HCT116 (cell line): ENCODE data around the gene EHF.

Experiments
- CBX3 ChIP-seq: IDR thresholded peaks from 2 replicates; pipeline ENCODE4 v1.6.1; 2012; ENCODE audit warnings: low read depth
- ELF1 ChIP-seq: IDR thresholded peaks from 2 replicates; pipeline ENCODE4 v1.6.1; 2012; ENCODE audit warnings: low read depth, borderline replicate concordance
- EZH2phosphoT487 ChIP-seq: fragments of 200-600 bp; IDR thresholded peaks from 2 replicates; pipeline ENCODE4 v1.6.1; 2018; ENCODE audit warnings: antibody characterized with exemption, borderline replicate concordance
- JUND ChIP-seq: IDR thresholded peaks from 2 replicates; pipeline ENCODE4 v1.6.1; 2012
- POLR2A ChIP-seq: IDR thresholded peaks from 2 replicates; pipeline ENCODE4 v1.7.0; 2011; ENCODE audit warnings: borderline replicate concordance; ENCODE audit not compliant: insufficient read depth, insufficient read length; ENCODE audit errors: extremely low read depth
- POLR2AphosphoS5 ChIP-seq: IDR thresholded peaks from 2 replicates; pipeline ENCODE4 v1.6.1; 2011; ENCODE audit warnings: mild to moderate bottlenecking, low read depth, low read length, moderate library complexity
- YY1 ChIP-seq: IDR thresholded peaks from 2 replicates; pipeline ENCODE4 v1.6.1; 2011; ENCODE audit warnings: low read length, low read depth, moderate library complexity, mild to moderate bottlenecking; ENCODE audit not compliant: insufficient replicate concordance; ENCODE audit errors: extremely low read depth
- TF ChIP-seq, protein P1 (sequence below), 3 experiments: fragments of 200-600 bp in 1 of 3; sonication (generic) in 1 of 3; IDR thresholded peaks in 2 of 3; conservative IDR thresholded peaks in 1 of 3; 2 replicates each; pipeline ENCODE4 v1.5.1; 2012 to 2017; ENCODE audit warnings: low read depth in 2 of 3, low read length in 2 of 3, antibody characterized with exemption in 1 of 3, borderline replicate concordance in 1 of 3, control low read depth in 1 of 3, mild to moderate bottlenecking in 1 of 3, mixed read lengths in 1 of 3, mixed run types in 1 of 3, moderate library complexity in 1 of 3; ENCODE audit not compliant: insufficient read depth in 1 of 3

DNA sequence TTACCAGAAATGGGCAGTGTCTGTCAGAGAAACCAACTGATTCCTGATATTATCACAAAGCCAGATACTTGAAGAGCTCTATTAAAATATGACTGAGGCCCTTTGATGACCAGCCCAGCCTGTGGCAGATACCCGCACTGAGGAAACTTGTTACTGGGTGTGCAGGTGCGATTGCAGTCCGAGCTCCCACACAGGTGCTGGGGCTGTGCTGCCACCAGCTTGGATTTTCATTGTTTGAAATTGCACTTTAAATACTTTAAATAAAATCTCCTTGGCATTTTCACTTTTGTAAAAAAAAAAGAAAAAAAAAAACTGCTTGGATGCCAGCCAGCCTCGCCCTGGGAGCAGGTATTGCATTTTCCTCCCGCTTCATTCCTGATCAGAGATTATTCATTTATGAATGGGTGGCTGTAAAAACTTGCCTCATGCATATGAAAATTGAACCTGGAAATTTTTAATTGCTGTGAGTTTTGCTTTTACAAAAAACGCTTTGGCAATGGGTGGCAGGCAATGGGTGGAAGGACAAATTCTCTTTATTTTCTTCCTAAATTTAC, 21.2 kb downstream of the EHF start:
- TF ChIP-seq POLR2A, result no peak
- TF ChIP-seq POLR2AphosphoS5, result no peak
- no peak for TF ChIP-seq ELF1
- TF ChIP-seq, protein P1, sequence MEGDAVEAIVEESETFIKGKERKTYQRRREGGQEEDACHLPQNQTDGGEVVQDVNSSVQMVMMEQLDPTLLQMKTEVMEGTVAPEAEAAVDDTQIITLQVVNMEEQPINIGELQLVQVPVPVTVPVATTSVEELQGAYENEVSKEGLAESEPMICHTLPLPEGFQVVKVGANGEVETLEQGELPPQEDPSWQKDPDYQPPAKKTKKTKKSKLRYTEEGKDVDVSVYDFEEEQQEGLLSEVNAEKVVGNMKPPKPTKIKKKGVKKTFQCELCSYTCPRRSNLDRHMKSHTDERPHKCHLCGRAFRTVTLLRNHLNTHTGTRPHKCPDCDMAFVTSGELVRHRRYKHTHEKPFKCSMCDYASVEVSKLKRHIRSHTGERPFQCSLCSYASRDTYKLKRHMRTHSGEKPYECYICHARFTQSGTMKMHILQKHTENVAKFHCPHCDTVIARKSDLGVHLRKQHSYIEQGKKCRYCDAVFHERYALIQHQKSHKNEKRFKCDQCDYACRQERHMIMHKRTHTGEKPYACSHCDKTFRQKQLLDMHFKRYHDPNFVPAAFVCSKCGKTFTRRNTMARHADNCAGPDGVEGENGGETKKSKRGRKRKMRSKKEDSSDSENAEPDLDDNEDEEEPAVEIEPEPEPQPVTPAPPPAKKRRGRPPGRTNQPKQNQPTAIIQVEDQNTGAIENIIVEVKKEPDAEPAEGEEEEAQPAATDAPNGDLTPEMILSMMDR (IDR thresholded peaks at IDR 0.05 in 2 of 3, conservative IDR thresholded peaks at IDR 0.05 in 1 of 3; ENCODE audit: borderline replicate concordance in 1 of 3, insufficient read depth in 1 of 3, low read depth in 2 of 3, low read length in 2 of 3), result no peak
- TF ChIP-seq EZH2phosphoT487, result no peak
- TF ChIP-seq CBX3, result no peak
- TF ChIP-seq YY1, result no peak
- no peak for TF ChIP-seq JUND
